Stimulated activated naive B cell treated with anti-CD40 and anti-IgM and Interleukin-4, amounts not matched to agents 10 μg/mL and 1 μg/mL and 100 μg/mL, for 72 hours (primary cell): ENCODE measurements around the gene FNDC3A.

Source experiments
- ATAC-seq, 2 donors: fragments of 150-1000 bp; cut with Tn5 transposase; replicated peaks; 2 replicates each; pipeline ENCODE4 v1.10.0; 2021; ENCODE audit warnings: moderate library complexity in 1 of 2
- DNase-seq: peaks from one replicate; pipeline ENCODE4 v3.0.0; 2021
- H3K27ac Mint-ChIP-seq: one replicate; pipeline ENCODE4 v1.8.0; 2022; ENCODE audit warnings: mild to moderate bottlenecking, mixed read lengths
- H3K27me3 Mint-ChIP-seq, 2 donors: one replicate each; pipeline ENCODE4 v1.8.0; 2022; ENCODE audit warnings: mixed read lengths in 2 of 2
- H3K36me3 Mint-ChIP-seq, 2 donors: one replicate each; pipeline ENCODE4 v1.8.0; 2022; ENCODE audit warnings: mixed read lengths in 2 of 2, mild to moderate bottlenecking in 1 of 2
- H3K4me1 Mint-ChIP-seq, 2 donors: one replicate each; pipeline ENCODE4 v1.8.0; 2022; ENCODE audit warnings: mixed read lengths in 2 of 2, mild to moderate bottlenecking in 1 of 2
- H3K4me3 Mint-ChIP-seq, 2 donors: one replicate each; pipeline ENCODE4 v1.8.0; 2022; ENCODE audit warnings: mild to moderate bottlenecking in 2 of 2, mixed read lengths in 2 of 2, moderate library complexity in 1 of 2
- H3K9me3 Mint-ChIP-seq, 2 donors: one replicate each; pipeline ENCODE4 v1.8.0; 2022; ENCODE audit warnings: mixed read lengths in 2 of 2, mild to moderate bottlenecking in 1 of 2

The FNDC3A gene

DNA sequence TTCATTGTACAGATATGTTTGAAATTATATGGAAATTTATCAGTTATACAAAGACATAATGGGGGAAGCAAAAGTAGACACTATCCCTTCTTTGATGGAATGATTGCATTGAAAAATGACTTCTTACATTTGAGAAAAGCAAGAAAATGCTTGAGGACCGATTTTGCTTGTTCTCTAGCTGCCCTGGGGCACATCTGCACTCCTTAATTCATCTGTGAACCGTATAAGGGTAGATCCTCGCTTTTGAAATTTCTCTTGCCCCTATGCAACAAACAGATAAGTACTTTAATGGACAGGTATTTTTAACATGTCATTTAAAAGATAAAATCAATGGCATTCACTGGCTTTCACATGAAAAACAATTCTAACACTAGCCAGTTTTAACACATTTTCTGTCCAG, 230.9 kb downstream of the FNDC3A start:
- DNase-seq: no peak
- Mint-ChIP-seq H3K9me3 (no peaks in the 10 kb centered on the region), H3K4me1 (no peaks in the 10 kb centered on the region), H3K27ac (no peak overlapping the region), H3K4me3 (no peak overlapping the region), H3K36me3 (peaks cover 22 to 37% of the 10 kb centered on the region in 2 donors), H3K27me3 (no peaks in the 10 kb centered on the region)
- ATAC-seq: no peak

DNA sequence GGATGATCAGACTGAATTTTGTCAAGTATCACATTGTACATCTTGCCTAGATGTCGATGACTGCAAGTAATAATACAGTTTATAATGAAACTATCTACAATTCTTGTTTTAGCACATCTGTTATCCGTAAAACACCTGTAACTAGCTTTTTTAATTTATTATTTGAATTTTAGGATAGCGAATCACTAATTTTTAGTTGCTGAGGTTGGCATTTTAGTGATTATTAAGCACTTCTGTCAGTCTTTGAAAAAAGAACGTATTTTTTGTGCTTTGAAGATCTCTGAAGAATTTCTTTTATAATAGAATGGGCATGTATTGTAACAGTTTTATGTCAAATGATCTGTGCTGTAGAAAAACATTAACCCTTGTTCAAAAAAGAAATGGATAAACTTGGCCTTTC, 232.9 kb downstream of the FNDC3A start:
- Mint-ChIP-seq H3K9me3 (no peaks in the 10 kb centered on the region), H3K4me3 (no peak overlapping the region), H3K27me3 (no peaks in the 10 kb centered on the region), H3K27ac (no peak overlapping the region), H3K36me3 (peaks cover 28 to 42% of the 10 kb centered on the region in 2 donors), H3K4me1 (peaks cover 0 to 2% of the 10 kb centered on the region in 2 donors)
- ATAC-seq (no peak), DNase-seq (no peak)

DNA sequence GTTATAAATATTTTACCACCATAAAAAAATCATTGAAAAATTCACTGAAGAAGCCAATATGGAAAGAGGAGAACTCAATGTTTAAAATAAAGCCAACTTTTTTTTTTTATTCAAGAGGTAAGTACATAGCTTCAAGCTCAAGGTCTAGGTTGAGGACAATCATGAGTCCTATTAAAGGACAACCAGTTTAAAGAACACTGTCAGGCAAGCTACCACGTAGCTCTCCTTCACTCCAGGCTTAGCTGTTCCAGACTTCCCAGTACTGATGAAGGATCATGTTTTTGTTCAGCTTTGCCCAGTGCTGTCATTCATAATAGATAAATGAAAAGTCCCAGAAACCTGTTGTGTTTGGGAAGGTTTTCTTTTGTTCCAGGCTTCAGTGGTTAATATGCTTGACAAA, 234.4 kb downstream of the FNDC3A start:
- no peak for DNase-seq
- ATAC-seq: no peak
- H3K27me3 Mint-ChIP-seq: no peaks in the 10 kb centered on the region
- H3K27ac Mint-ChIP-seq: no peak overlapping the region
- no peaks in the 10 kb centered on the region for H3K9me3 Mint-ChIP-seq
- peaks cover 23 to 35% of the 10 kb centered on the region in 2 donors for H3K36me3 Mint-ChIP-seq
- peaks cover 11 to 16% of the 10 kb centered on the region in 2 donors for H3K4me1 Mint-ChIP-seq
- H3K4me3 Mint-ChIP-seq: no peak overlapping the region

DNA sequence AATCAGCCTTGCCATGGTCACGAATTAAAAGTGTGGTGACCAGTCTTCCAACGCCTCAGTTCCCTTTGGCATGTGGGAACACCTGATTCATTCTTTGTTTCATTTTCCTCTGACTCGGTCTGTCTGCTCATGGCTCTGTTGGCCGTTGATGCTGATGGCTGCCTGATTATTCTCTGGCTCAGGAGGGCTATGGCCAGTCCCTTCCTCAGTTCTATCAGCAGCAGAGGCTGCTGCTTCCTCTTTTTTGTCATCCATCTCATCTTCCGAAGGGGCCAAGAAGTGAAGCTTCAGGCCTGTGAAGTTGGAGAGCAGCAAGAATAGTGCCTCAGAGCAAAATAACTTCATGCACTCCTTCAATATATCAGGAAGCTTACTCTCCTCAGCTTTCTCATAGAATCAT, 235.0 kb downstream of the FNDC3A start:
- no peak for DNase-seq
- Mint-ChIP-seq H3K9me3 (no peaks in the 10 kb centered on the region), H3K36me3 (peaks cover 23 to 32% of the 10 kb centered on the region in 2 donors), H3K27me3 (no peaks in the 10 kb centered on the region), H3K4me1 (peaks cover 12 to 19% of the 10 kb centered on the region in 2 donors), H3K4me3 (no peak overlapping the region), H3K27ac (no peak overlapping the region)
- no peak for ATAC-seq

DNA sequence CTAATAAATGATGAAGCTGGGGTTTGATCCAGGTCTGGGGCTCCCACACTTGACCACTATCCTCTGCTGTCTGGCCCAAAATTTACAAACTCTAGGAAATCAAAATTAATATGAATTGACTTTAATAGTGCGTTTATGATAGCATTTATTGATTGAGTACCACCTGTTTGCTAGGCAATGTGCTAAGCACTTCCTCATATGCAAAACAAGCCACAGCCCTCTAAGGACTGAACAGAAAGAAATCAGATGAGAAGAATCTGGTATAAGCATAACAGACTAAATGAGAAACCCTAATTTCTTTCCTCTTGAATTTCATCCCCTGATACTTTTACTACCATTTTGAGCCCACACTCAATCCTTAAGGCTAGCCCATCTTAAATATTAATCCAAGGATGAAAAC, 237.8 kb downstream of the FNDC3A start:
- peaks cover 12 to 19% of the 10 kb centered on the region in 2 donors for H3K27me3 Mint-ChIP-seq
- no peak for DNase-seq
- no peak overlapping the region for H3K27ac Mint-ChIP-seq
- H3K4me3 Mint-ChIP-seq: no peak overlapping the region
- H3K36me3 Mint-ChIP-seq: peaks cover 20 to 28% of the 10 kb centered on the region in 2 donors
- peaks cover 17 to 29% of the 10 kb centered on the region in 2 donors for H3K4me1 Mint-ChIP-seq
- peaks cover 0 to 3% of the 10 kb centered on the region in 2 donors for H3K9me3 Mint-ChIP-seq
- ATAC-seq: no peak

DNA sequence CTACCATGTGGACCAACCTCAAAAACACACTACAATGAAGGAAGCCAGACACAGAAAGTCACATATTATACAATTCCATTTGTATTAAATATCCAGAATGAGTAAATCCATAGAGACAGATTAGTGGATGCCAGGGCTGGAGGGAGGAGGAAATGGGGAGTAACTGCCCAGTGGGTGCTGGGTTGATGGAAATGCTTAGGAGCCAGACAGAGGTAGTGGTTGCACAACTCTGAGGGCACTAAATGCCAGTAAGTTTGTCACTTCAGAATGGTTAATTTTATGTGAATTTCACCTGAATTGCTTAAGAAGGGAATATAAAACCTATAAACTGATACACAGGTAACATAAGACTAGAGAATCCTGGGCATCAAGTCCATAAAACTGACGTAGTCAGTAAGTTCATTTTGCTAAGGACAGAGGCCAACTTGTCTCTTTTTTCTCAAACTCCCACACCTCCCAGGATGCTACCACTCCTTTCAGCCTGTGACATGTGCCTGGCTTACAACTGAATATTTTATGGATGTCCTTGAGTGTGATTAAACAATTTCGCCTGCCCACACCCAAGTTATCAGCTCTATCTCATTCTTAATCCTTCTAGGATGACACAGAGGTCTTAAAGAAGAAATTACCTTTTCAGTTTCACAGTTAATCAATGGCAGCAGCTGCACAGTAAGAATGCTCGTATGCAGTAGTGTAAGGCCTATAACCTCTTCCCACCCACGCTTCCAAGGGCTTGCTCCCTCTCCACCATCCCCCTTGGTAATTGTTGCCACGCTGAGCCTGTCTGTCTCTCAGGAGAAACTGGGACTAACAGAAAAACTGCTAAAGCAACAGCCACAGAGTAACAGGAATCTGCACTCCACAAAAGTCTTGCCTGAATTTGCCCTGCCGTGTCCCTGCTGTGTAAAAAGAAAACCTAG, 238.5 kb downstream of the FNDC3A start:
- Mint-ChIP-seq H3K27ac (no peak overlapping the region), H3K27me3 (peaks cover 20 to 26% of the 10 kb centered on the region in 2 donors), H3K4me1 (peaks cover 17 to 31% of the 10 kb centered on the region in 2 donors), H3K9me3 (peaks cover 0 to 3% of the 10 kb centered on the region in 2 donors), H3K36me3 (peaks cover 20 to 28% of the 10 kb centered on the region in 2 donors), H3K4me3 (no peak overlapping the region)
- DNase-seq (no peak), ATAC-seq (peak in 1 of 2 donors; percentile 22)

DNA sequence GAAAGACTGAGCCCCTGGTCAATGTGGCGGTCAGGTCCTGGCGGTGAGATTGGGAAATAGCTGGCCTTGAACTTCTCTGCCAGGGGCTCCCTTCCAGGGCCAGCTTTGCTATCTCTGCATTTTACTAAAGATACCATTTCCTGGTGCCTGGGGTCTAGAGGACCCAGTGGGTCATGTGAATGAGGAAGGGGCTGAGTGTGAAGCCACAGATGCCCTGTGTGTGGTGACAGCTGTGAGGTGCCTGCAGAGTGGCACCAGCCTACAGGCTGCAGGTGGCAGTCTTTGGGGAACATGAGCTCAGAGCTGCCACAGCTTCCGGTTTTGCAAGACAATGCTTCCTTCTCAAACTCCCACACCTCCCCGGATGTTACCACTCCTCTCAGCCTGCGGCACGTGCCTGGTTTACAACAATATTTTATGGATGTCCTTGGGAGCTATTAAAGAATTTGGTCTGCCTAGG, 239.2 kb downstream of the FNDC3A start:
- Mint-ChIP-seq H3K27ac (no peak overlapping the region), H3K4me1 (peaks cover 17 to 35% of the 10 kb centered on the region in 2 donors), H3K36me3 (peaks cover 17 to 24% of the 10 kb centered on the region in 2 donors), H3K9me3 (peaks cover 0 to 3% of the 10 kb centered on the region in 2 donors), H3K4me3 (no peak overlapping the region), H3K27me3 (peaks cover 25 to 31% of the 10 kb centered on the region in 2 donors)
- ATAC-seq (peak; percentile 81 to 85), DNase-seq (no peak)

DNA sequence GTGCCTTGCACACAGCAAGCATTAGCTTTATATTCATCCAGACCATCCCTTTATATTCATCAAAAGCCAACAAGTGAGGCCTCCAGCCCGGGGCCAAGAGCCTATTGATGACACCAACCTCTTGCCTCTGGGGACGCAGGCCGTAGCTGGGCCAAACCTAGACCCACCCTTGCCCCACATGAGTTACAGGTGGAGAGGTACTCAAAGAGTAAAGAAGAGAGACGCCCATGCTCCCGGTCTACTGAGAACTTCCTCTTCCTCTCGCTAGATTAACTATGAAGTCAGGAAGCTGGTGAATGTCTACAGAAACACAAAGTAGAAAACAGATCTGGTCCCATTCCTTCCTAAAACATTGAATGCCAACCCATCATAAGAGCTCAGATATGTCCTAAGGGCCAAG, 240.6 kb downstream of the FNDC3A start:
- H3K27ac Mint-ChIP-seq: no peak overlapping the region
- ATAC-seq (no peak), DNase-seq (no peak)
- peaks cover 0 to 3% of the 10 kb centered on the region in 2 donors for H3K9me3 Mint-ChIP-seq
- H3K27me3 Mint-ChIP-seq: peaks cover 28 to 35% of the 10 kb centered on the region in 2 donors
- H3K4me1 Mint-ChIP-seq: peaks cover 19 to 39% of the 10 kb centered on the region in 2 donors
- H3K4me3 Mint-ChIP-seq: no peak overlapping the region
- peaks cover 13 to 17% of the 10 kb centered on the region in 2 donors for H3K36me3 Mint-ChIP-seq

DNA sequence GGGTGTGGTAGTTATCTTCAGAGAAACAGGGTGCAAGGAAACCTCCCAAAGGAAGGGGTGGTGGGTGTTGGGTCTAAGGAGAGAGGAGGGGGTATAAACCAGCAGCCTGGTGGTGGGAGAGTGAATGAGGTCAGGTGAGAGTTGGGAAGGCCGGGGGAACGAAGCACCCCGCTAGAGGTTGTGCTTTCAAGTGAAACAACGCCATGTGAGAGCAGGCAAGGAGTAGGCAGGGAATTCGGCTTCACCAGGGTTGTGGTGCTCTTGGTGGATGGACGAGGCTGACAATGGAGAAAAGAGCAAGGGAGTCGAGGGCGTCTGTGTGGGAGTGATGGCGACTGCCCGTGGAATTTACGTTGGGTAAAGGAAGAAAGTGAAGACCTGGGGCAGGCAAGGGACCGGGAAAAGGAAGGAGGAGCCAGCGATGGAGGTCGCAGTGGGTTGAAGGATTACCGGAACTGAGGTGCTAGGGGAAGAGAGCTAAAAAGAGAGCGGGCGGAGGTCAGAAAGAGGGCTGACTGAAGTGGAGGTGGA, 242.3 kb downstream of the FNDC3A start:
- H3K4me3 Mint-ChIP-seq: no peak overlapping the region
- peaks cover 19 to 40% of the 10 kb centered on the region in 2 donors for H3K4me1 Mint-ChIP-seq
- H3K27ac Mint-ChIP-seq: no peak overlapping the region
- H3K36me3 Mint-ChIP-seq: peaks cover 4 to 7% of the 10 kb centered on the region in 2 donors
- DNase-seq: no peak
- no peak for ATAC-seq
- H3K27me3 Mint-ChIP-seq: peaks cover 43 to 49% of the 10 kb centered on the region in 2 donors
- H3K9me3 Mint-ChIP-seq: peaks cover 0 to 3% of the 10 kb centered on the region in 2 donors

DNA sequence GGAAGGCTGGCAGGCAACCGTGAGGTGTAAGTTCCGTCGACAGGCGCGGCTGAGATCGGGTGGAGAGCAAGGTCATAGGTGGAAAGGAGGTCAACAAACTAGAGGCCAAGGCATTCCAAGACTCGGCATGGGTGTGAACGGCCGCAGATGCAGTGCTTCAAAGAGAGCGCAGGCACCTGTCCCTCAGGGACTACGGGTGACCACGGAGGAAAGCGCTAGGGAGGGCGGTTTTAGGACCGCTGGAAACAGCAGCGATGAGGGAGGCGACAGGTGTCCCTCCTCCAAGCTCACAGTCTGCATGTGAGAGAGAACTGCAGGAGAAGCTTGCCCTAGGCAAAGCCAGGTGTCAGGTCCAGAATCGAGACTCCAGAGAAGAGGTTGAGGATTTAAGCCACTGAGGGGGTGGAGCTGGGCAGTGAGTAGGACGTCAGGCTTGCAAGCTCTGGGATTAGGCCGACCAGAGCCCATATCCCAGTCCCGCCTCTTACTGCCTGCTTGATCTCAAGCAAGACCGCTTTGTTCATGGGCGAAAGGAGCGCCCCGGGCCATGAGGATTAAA, 242.9 kb downstream of the FNDC3A start:
- peaks cover 43 to 49% of the 10 kb centered on the region in 2 donors for H3K27me3 Mint-ChIP-seq
- H3K27ac Mint-ChIP-seq: no peak overlapping the region
- ATAC-seq: no peak
- peaks cover 0 to 3% of the 10 kb centered on the region in 2 donors for H3K9me3 Mint-ChIP-seq
- peaks cover 4 to 7% of the 10 kb centered on the region in 2 donors for H3K36me3 Mint-ChIP-seq
- no peak for DNase-seq
- no peak overlapping the region for H3K4me3 Mint-ChIP-seq
- H3K4me1 Mint-ChIP-seq: peaks cover 19 to 39% of the 10 kb centered on the region in 2 donors

DNA sequence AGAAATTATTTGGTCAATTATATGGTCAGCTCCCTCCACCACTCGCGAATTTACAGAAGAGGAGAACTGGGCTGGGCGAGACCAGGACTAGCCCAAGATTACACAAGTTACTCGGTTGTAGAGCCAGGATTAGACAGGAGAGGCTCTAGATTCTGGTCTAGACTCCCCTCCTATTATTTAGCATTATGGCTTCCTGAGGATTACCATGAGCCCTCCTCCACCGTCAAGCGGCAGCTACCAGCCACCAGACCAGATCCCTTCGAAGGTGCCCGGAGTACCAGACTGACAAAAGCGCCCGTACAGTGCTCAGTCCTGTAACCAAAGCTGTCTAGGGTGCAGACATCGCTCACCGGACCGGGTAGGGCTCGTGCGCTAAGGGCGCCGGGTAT, 243.9 kb downstream of the FNDC3A start:
- peak; percentile 15 to 27 for ATAC-seq
- peaks cover 43 to 49% of the 10 kb centered on the region in 2 donors for H3K27me3 Mint-ChIP-seq
- H3K4me1 Mint-ChIP-seq: peaks cover 13 to 29% of the 10 kb centered on the region in 2 donors
- no peak overlapping the region for H3K27ac Mint-ChIP-seq
- peaks cover 4 to 7% of the 10 kb centered on the region in 2 donors for H3K36me3 Mint-ChIP-seq
- no peak for DNase-seq
- peak overlapping the region; percentile 31 to 68 for H3K4me3 Mint-ChIP-seq
- peaks cover 0 to 3% of the 10 kb centered on the region in 2 donors for H3K9me3 Mint-ChIP-seq

DNA sequence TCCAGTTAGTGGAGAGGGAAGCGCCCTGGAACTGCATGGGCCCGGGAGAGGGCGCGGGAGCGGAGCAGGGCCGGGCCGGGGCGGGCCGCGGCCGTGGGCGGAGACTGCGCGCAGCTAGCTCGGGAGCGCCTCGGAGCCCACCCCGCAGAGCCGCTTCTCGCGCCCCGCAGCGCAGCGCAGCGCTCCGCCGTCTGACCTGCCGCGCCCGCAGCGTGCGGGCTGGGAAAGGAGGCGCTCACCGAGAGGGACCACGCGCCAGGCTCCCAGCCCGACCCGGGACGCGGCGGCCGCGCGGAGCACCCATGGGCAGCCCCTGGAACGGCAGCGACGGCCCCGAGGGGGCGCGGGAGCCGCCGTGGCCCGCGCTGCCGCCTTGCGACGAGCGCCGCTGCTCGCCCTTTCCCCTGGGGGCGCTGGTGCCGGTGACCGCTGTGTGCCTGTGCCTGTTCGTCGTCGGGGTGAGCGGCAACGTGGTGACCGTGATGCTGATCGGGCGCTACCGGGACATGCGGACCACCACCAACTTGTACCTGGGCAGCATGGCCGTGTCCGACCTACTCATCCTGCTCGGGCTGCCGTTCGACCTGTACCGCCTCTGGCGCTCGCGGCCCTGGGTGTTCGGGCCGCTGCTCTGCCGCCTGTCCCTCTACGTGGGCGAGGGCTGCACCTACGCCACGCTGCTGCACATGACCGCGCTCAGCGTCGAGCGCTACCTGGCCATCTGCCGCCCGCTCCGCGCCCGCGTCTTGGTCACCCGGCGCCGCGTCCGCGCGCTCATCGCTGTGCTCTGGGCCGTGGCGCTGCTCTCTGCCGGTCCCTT, 244.5 kb downstream of the FNDC3A start, which contains the start of gene MLNR:
Gene MLNR, plus strand, starts transcription at position 303 of the 820 bp plus-strand sequence. Its CDS starts 0 bp downstream, at position 303.
- peak; percentile 59 to 61 for ATAC-seq
- Mint-ChIP-seq H3K4me3 (peak within 1 kb of the TSS; percentile 72 to 76), H3K36me3 (peaks cover 4 to 7% of the 10 kb centered on the region in 2 donors), H3K27me3 (peaks cover 43 to 49% of the 10 kb centered on the region in 2 donors), H3K4me1 (peaks cover 7 to 23% of the 10 kb centered on the region in 2 donors), H3K27ac (peak within 1 kb of the TSS; percentile 66), H3K9me3 (peaks cover 0 to 3% of the 10 kb centered on the region in 2 donors)
- no peak for DNase-seq

DNA sequence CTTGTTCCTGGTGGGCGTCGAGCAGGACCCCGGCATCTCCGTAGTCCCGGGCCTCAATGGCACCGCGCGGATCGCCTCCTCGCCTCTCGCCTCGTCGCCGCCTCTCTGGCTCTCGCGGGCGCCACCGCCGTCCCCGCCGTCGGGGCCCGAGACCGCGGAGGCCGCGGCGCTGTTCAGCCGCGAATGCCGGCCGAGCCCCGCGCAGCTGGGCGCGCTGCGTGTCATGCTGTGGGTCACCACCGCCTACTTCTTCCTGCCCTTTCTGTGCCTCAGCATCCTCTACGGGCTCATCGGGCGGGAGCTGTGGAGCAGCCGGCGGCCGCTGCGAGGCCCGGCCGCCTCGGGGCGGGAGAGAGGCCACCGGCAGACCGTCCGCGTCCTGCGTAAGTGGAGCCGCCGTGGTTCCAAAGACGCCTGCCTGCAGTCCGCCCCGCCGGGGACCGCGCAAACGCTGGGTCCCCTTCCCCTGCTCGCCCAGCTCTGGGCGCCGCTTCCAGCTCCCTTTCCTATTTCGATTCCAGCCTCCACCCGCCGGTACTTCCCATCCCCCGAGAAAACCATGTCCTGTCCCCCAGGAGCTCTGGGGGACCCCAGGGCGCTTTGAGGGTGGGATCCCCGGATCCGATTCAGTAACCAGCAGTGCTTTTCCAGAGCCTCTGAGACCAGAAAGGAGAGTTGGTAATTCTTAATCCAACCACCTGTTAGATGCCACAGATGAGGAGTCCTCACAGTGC, 245.3 kb downstream of the FNDC3A start:
- Mint-ChIP-seq H3K4me1 (peaks cover 7 to 18% of the 10 kb centered on the region in 2 donors), H3K9me3 (peaks cover 0 to 3% of the 10 kb centered on the region in 2 donors), H3K36me3 (peaks cover 4 to 7% of the 10 kb centered on the region in 2 donors), H3K27ac (peak overlapping the region; percentile 68), H3K27me3 (peaks cover 43 to 49% of the 10 kb centered on the region in 2 donors), H3K4me3 (peak overlapping the region; percentile 72 to 76)
- ATAC-seq: peak; percentile 26 to 40
- DNase-seq: no peak
